ENCODE data around the gene ATF4.
A peak's percentile ranks its signal among the peaks of the same experiment; 100 is the strongest.

Gene ATF4

DNA sequence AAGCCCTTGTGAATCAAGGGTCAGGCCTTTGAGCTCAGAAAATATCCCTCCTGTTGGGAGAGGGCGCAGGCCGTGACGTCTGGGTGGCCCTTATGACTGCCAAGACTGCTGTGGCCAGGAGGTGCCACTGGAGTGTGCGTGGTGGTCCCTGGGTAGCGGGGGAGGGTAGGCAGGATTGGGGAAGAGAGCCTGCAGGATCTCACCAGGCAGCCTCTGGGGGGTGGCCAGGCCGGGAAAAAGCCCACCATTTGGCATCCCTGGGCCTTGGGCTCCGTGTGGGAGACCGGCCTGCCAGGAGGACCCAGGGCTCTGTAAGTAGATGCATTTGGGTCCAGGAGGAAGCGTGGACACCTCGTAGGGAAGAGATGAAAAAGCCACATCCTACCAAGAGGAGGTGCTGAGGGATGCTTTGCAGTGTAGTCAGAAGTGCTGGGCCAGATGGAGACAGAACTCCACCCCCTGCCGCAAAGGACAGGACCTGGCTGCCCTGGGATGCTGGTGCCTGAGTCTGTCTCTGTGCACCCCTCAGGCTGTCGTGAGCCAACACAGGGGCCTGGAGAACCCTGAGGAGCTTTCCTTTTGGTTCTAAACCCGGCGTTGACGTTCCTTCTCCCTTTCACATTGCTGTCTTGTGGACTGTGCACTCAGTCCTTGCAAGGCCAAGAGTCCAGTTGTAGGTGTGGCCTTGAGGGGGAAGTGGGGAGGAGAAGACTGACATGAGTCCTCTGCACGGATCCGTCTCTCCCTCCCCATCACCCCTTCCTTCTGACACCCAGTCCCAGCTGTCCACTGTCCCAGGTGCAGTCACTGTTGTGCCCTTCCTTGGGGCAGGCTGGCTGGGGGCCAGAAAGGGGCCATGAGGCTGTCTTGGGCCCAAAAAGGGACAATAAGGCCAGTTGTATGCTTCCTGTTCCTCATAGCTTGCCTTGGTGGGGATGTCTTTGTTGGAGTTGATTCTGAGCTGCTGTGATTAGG lies 31.0 kb upstream of the ATF4 start:
- H3K4me1 ChIP-seq (ENCODE audit: control insufficient read depth, low read length) = peaks cover 25% of the 10 kb centered on the region
- H4K20me1 ChIP-seq (ENCODE audit: control insufficient read depth, insufficient read depth, low read depth, low read length) = no peaks in the 10 kb centered on the region; the same call in 1 of the 2 replicates
- no peaks in the 10 kb centered on the region for H3K9me3 ChIP-seq (ENCODE audit: control insufficient read depth, insufficient read depth, low read length)
- H3K4me3 ChIP-seq (ENCODE audit: low read length) = peak overlapping the region; percentile 18; the same call in 1 of the 2 replicates
- TF ChIP-seq CTCF (IDR thresholded peaks at IDR 0.05; ENCODE audit: low read depth, low read length, poor library complexity, severe bottlenecking) (no peak), EZH2phosphoT487 (IDR thresholded peaks at IDR 0.05; ENCODE audit: borderline replicate concordance, low read length) (no peak)
- peak overlapping the region; percentile 42 for H3K4me2 ChIP-seq (ENCODE audit: low read length)
- peaks cover 8% of the 10 kb centered on the region; the same call in 1 of the 2 replicates for H3F3A ChIP-seq (ENCODE audit: control insufficient read depth, insufficient read depth)
- H3K9me2 ChIP-seq (replicated peaks; ENCODE audit: control insufficient read depth, low read length) = no peaks in the 10 kb centered on the region
- H3K36me3 ChIP-seq (ENCODE audit: control insufficient read depth, low read length) = peaks cover 29% of the 10 kb centered on the region
- H3K79me2 ChIP-seq (ENCODE audit: control insufficient read depth, low read length) = peaks cover 14% of the 10 kb centered on the region
- no peaks in the 10 kb centered on the region for H3K27me3 ChIP-seq (ENCODE audit: control insufficient read depth, low read length)
- peak overlapping the region; percentile 45 for H3K27ac ChIP-seq (ENCODE audit: low read depth, low read length)

DNA sequence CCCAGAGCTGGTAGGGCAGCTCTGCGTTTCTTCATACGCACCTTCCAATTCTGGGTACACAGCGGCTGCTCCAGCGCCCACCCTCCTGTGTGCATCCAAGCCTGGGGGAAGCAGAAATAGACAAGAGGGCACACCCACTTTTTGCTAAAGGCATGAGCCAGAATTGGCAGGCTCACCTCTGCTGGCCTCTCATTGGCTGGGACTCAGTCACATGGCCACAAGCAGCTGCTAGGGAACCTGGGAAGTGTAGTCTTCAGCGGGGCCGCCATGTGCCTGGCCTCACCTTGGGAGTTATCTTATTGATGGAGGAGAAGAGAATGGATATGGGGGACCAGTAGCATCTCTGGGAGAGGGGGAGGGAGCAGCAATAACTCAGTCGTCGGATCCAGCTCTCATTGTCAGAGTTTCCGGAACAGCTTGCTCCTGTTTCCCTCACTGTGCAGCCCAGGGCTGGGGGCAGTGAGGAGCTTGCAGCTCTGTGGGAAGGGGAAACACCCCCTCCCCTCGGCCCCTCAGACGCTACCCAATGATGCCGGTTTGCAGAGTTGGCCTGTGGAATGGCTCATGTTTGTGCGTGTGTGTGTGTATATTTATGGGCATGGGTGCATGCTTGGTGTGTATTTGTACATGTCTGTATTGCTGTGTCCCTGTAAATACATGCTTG lies 30.1 kb upstream of the ATF4 start:
- no peaks in the 10 kb centered on the region for H3K9me2 ChIP-seq (replicated peaks; ENCODE audit: control insufficient read depth, low read length)
- no peak for TF ChIP-seq CTCF (IDR thresholded peaks at IDR 0.05; ENCODE audit: low read depth, low read length, poor library complexity, severe bottlenecking)
- no peak for TF ChIP-seq EZH2phosphoT487 (IDR thresholded peaks at IDR 0.05; ENCODE audit: borderline replicate concordance, low read length)
- peaks cover 8% of the 10 kb centered on the region; the same call in 1 of the 2 replicates for H3F3A ChIP-seq (ENCODE audit: control insufficient read depth, insufficient read depth)
- no peaks in the 10 kb centered on the region; the same call in 1 of the 2 replicates for H4K20me1 ChIP-seq (ENCODE audit: control insufficient read depth, insufficient read depth, low read depth, low read length)
- H3K4me1 ChIP-seq (ENCODE audit: control insufficient read depth, low read length) = peaks cover 28% of the 10 kb centered on the region
- peak overlapping the region; percentile 18; the same call in 1 of the 2 replicates for H3K4me3 ChIP-seq (ENCODE audit: low read length)
- peak overlapping the region; percentile 42 for H3K4me2 ChIP-seq (ENCODE audit: low read length)
- no peaks in the 10 kb centered on the region for H3K27me3 ChIP-seq (ENCODE audit: control insufficient read depth, low read length)
- H3K36me3 ChIP-seq (ENCODE audit: control insufficient read depth, low read length) = peaks cover 29% of the 10 kb centered on the region
- H3K27ac ChIP-seq (ENCODE audit: low read depth, low read length) = peak overlapping the region; percentile 45
- H3K9me3 ChIP-seq (ENCODE audit: control insufficient read depth, insufficient read depth, low read length) = no peaks in the 10 kb centered on the region
- peaks cover 9% of the 10 kb centered on the region for H3K79me2 ChIP-seq (ENCODE audit: control insufficient read depth, low read length)

DNA sequence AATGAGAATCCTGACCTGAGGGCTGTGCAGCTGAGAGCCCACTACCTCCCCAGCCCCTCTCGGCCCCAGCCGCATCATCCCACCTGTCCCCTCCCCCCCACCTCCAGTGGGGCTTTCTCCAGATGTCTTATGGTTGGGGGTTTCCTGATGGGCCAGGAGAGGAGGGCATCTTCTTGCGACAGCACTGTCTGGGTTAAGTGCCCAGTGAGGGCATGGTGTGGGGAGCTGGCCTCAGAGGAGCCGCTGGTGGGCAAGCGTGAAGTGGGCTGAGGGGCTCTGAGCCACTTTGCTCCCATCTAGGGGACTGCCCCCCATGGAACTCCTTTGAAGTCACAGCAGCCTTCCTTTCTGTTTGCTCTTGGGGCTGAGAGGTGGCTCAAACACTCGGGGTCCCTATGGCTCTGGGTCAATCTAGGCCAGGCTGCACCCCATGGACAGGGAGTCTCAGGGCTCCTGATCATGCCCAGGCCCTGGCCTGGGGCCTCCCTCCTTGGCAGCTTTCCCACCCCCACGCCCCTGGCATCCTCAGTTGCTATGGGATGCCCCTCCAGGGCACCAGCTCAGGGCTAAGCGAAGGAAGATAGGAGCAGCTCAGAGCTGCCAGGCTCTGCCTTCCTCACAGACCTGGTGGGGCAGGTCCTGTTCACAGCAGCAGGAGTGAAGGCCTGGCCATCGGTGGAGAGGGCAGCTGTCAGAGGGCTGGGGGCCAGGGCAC lies 29.2 kb upstream of the ATF4 start:
- H3K4me2 ChIP-seq (ENCODE audit: low read length) = no peak overlapping the region; the same call in 1 of the 2 replicates
- no peak overlapping the region for H3K4me3 ChIP-seq (ENCODE audit: low read length)
- TF ChIP-seq EZH2phosphoT487 (IDR thresholded peaks at IDR 0.05; ENCODE audit: borderline replicate concordance, low read length) = no peak
- TF ChIP-seq CTCF (IDR thresholded peaks at IDR 0.05; ENCODE audit: low read depth, low read length, poor library complexity, severe bottlenecking) = no peak
- peaks cover 29% of the 10 kb centered on the region for H3K36me3 ChIP-seq (ENCODE audit: control insufficient read depth, low read length)
- H3F3A ChIP-seq (ENCODE audit: control insufficient read depth, insufficient read depth) = peaks cover 10% of the 10 kb centered on the region; the same call in 1 of the 2 replicates
- H3K27me3 ChIP-seq (ENCODE audit: control insufficient read depth, low read length) = no peaks in the 10 kb centered on the region
- H3K9me3 ChIP-seq (ENCODE audit: control insufficient read depth, insufficient read depth, low read length) = no peaks in the 10 kb centered on the region
- peaks cover 37% of the 10 kb centered on the region for H3K4me1 ChIP-seq (ENCODE audit: control insufficient read depth, low read length)
- no peaks in the 10 kb centered on the region for H3K9me2 ChIP-seq (replicated peaks; ENCODE audit: control insufficient read depth, low read length)
- peaks cover 9% of the 10 kb centered on the region for H3K79me2 ChIP-seq (ENCODE audit: control insufficient read depth, low read length)
- H3K27ac ChIP-seq (ENCODE audit: low read depth, low read length) = no peak overlapping the region
- H4K20me1 ChIP-seq (ENCODE audit: control insufficient read depth, insufficient read depth, low read depth, low read length) = no peaks in the 10 kb centered on the region; the same call in 1 of the 2 replicates

Measured in DOHH2 (cell line).